ENCODE data around the gene UFL1. TPM values are rescaled to one million over a fixed set of nuclear protein-coding genes. Genes with fewer than 3 reads are reported as not detected.

Gene UFL1
- total and polyA plus RNA-seq, 8 donors = 10.1 to 21.2 (median 17.8) TPM

DNA sequence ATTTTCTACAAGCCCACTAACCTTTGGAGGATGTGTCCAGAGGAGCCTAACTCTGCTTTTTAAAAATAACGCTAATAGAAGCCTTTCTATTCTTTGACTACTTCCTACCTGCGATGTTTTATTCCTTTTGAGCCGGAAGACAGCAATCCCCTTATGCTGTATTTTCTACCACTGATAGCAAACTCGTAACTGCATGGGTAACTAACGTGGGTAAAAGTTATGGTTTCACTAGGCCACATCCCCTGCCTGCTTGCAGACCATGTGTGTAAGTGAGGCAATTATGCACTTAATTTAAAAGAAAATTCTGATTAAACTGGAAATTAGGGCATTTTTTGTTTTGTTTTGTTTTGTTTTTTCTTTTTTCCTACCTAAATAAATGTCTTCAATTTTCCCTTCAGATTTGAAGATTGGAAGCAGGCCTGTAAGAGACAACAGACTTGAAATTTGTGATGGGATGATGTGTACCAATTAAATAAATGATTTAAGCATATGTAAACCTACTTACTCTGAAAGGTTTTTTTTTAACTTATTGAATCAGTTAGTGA, 931 bp downstream of the UFL1 start:
- peaks cover 9 to 30% (median 18%) of the 10 kb centered on the region in 3 donors for H3K4me1 ChIP-seq
- TF ChIP-seq, protein P1, sequence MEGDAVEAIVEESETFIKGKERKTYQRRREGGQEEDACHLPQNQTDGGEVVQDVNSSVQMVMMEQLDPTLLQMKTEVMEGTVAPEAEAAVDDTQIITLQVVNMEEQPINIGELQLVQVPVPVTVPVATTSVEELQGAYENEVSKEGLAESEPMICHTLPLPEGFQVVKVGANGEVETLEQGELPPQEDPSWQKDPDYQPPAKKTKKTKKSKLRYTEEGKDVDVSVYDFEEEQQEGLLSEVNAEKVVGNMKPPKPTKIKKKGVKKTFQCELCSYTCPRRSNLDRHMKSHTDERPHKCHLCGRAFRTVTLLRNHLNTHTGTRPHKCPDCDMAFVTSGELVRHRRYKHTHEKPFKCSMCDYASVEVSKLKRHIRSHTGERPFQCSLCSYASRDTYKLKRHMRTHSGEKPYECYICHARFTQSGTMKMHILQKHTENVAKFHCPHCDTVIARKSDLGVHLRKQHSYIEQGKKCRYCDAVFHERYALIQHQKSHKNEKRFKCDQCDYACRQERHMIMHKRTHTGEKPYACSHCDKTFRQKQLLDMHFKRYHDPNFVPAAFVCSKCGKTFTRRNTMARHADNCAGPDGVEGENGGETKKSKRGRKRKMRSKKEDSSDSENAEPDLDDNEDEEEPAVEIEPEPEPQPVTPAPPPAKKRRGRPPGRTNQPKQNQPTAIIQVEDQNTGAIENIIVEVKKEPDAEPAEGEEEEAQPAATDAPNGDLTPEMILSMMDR (IDR thresholded peaks at IDR 0.05) = no peak
- H3K27ac ChIP-seq = peak overlapping the region; percentile 96 to 99 (median 98)
- ATAC-seq = peak in 3 of 4 donors; percentile 23 to 46 (median 24)
- WGBS, 2 donors = 0% methylated on average over 5 of the region's 5 CpGs
- no peaks in the 10 kb centered on the region for H3K27me3 ChIP-seq
- peaks cover 0 to 29% (median 0%) of the 10 kb centered on the region in 3 donors for H3K36me3 ChIP-seq
- peak overlapping the region; percentile 70 to 85 (median 78) for H3K4me3 ChIP-seq
- intact Hi-C loops (cut with DNase I) = no loop called here
- no peak for FAIRE-seq
- H3K9me3 ChIP-seq = no peaks in the 10 kb centered on the region
- no peak for DNase-seq

DNA sequence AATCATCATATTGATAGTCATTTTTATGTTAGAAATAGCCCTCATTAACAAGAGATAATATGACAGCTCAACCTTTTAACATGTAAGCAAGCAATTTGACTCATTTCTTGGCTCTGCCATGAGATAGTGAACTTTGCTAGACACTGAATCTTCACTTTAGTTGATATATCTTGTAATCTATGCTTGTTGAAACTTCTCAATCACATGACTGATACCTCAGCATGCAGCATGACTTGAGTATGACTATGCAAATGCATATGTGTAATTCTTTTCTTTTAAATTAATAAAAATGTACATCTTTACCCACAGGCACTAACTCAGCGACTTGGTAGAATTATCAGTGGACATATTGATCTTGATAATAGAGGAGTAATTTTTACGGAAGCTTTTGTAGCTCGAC, 6.6 kb downstream of the UFL1 start:
- intact Hi-C loops (cut with DNase I) = no loop called here
- Histone ChIP-seq H3K4me1 (peaks cover 8 to 16% (median 11%) of the 10 kb centered on the region in 3 donors), H3K27ac (no peak overlapping the region), H3K27me3 (no peaks in the 10 kb centered on the region), H3K36me3 (peaks cover 2 to 67% (median 16%) of the 10 kb centered on the region in 3 donors), H3K9me3 (no peaks in the 10 kb centered on the region), H3K4me3 (no peak overlapping the region)
- ATAC-seq = no peak
- TF ChIP-seq, protein P1 (IDR thresholded peaks at IDR 0.05) = no peak
- WGBS, 2 donors = 95 to 96% methylated on average over 3 of the region's 3 CpGs
- DNase-seq = no peak
- FAIRE-seq = no peak

DNA sequence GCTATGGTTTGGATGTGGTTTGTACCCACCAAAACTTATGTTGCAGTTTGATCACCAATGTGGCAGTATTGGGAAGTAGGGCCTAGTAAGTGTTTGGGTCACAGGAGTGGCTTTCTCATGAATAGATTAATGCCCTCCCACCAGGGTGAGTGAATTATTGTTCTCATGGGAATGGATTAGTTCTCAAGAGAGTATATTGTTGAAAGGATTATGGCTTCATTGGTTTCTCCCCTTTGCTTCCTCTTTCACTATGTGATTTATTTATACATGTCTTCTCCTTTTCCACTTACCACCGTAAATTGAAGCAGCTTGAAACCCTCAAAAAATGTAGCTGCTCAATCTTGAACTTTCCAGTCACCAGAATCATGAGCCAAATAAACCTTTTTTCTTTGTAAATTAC, 10.8 kb downstream of the UFL1 start:
- no peaks in the 10 kb centered on the region for H3K4me1 ChIP-seq
- ATAC-seq (no peak), DNase-seq (no peak), FAIRE-seq (no peak)
- TF ChIP-seq, protein P1 (IDR thresholded peaks at IDR 0.05) = no peak
- no peak overlapping the region for H3K27ac ChIP-seq
- 81 to 88% methylated on average over 1 of the region's 1 CpG for WGBS, 2 donors
- no peaks in the 10 kb centered on the region for H3K27me3 ChIP-seq
- no peaks in the 10 kb centered on the region for H3K9me3 ChIP-seq
- H3K4me3 ChIP-seq = no peak overlapping the region
- H3K36me3 ChIP-seq = peaks cover 2 to 39% (median 16%) of the 10 kb centered on the region in 3 donors
- intact Hi-C loops (cut with DNase I) = no loop called here

DNA sequence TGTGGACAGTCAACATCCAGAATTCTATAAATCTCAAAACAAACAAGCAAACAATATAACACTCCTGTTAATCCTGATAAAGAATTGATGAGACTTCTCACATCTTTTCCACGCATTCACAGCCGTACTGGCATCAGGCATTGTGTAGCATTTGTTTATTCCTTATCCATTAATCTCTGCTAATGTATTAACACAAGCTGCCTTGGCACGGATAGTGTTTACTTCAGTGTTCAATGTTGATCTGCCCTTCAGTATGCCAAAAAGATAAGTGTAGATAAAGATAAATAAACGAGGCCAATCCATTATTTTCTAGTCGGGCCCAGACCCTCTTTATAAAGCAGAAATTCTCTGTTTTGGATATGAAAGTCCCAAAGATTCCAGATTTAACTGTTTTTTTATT, 16.1 kb downstream of the UFL1 start:
- Histone ChIP-seq H3K4me3 (no peak overlapping the region), H3K36me3 (peaks cover 0 to 36% (median 0%) of the 10 kb centered on the region in 3 donors), H3K27me3 (no peaks in the 10 kb centered on the region), H3K4me1 (no peaks in the 10 kb centered on the region), H3K9me3 (no peaks in the 10 kb centered on the region), H3K27ac (no peak overlapping the region)
- 10 to 12% methylated on average over 5 of the region's 5 CpGs for WGBS, 2 donors
- DNase-seq (no peak), FAIRE-seq (no peak), ATAC-seq (no peak)
- intact Hi-C loops (cut with DNase I) = no loop called here
- TF ChIP-seq, protein P1 (IDR thresholded peaks at IDR 0.05) = no peak

DNA sequence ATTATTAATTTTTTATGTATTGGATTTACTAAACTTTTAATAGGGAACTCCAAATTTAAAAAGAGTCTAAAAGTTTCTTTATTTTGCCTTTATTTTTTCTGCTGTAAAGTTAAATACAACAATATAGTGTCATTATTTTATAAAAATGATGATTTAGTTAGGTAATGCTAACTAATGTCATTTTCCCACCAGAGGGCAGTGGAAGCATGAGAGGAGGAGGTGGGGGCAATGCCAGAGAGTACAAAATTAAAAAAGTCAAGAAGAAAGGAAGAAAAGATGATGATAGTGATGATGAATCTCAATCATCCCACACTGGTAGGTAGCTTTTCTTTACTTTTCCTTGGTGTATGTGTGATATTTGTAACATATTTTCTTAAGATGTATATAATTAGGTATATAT, 21.1 kb downstream of the UFL1 start:
- H3K4me3 ChIP-seq = no peak overlapping the region
- H3K27me3 ChIP-seq = no peaks in the 10 kb centered on the region
- H3K36me3 ChIP-seq = peaks cover 0 to 58% (median 0%) of the 10 kb centered on the region in 3 donors
- FAIRE-seq (no peak), DNase-seq (no peak), ATAC-seq (no peak)
- H3K27ac ChIP-seq = no peak overlapping the region
- no peaks in the 10 kb centered on the region for H3K9me3 ChIP-seq
- intact Hi-C loops (cut with DNase I) = no loop called here
- no peaks in the 10 kb centered on the region for H3K4me1 ChIP-seq
- TF ChIP-seq, protein P1 (IDR thresholded peaks at IDR 0.05) = no peak

Measured in pancreas (tissue), 10 donors.